AG04450 (cell line): ENCODE data around the gene NOX4. TPM values are rescaled to one million over a fixed set of nuclear protein-coding genes. Genes with fewer than 3 reads are reported as not detected.
"Not testable (repeated sequence)": the region's sequence is repeated elsewhere in the genome, so short reads cannot be mapped to it uniquely, and the experiment has no call there.

ENCODE experiments used
- CTCF ChIA-PET: fragments of 300-600, 350-600 bp; formaldehyde crosslinking; extraction: SDS; loops from one replicate; lab custom pipeline; 2022; ENCODE audit warnings: antibody characterized with exemption, inconsistent platforms; lab: Charles Lee
- POLR2A ChIA-PET: fragments of 350-600 bp; formaldehyde crosslinking; extraction: SDS; loops from one replicate; lab custom pipeline; 2021; ENCODE audit warnings: antibody characterized with exemption, inconsistent platforms; lab: Yijun Ruan, JAX
- DNase-seq: peaks from one replicate; pipeline ENCODE4 v3.0.0-alpha.2; 2011; ENCODE audit warnings: low read depth, low spot score
- H3K27ac ChIP-seq: one replicate; pipeline ENCODE4 v1.5.1; 2012; ENCODE audit warnings: low read depth, low read length, control low read depth
- H3K27me3 ChIP-seq: one replicate; pipeline ENCODE4 v1.6.0; 2012; ENCODE audit warnings: low read length; ENCODE audit not compliant: control insufficient read depth, insufficient read depth
- H3K4me3 ChIP-seq: 2 replicates; pipeline ENCODE4 v1.5.1; 2011; ENCODE audit warnings: mild to moderate bottlenecking, low read depth, low read length, control low read depth
- H3K9me3 ChIP-seq: 2 replicates; pipeline ENCODE4 v1.5.1; 2012; ENCODE audit warnings: low read length; ENCODE audit not compliant: control insufficient read depth, insufficient read depth
- CTCF ChIP-seq: IDR thresholded peaks from 2 replicates; pipeline ENCODE4 v1.5.1; 2011; ENCODE audit warnings: low read depth, low read length, control low read depth, inconsistent platforms
- polyA plus RNA-seq: library from polyadenylated mRNA; depleted of rRNA; stranded (reverse); fragments of >200 nt; gene quantifications from 2 replicates; pipeline ENCODE4 v1.2.3, GENCODE V29; 2011

Gene NOX4
- polyA plus RNA-seq, 1 experiment, result 5.1 TPM

GRCh38 chr11:89442801-89443200 is 48.4 kb downstream of the NOX4 start:
- Histone ChIP-seq H3K4me3 (no peak overlapping the region), H3K27ac (no peak overlapping the region), H3K9me3 (no peaks in the 10 kb centered on the region), H3K27me3 (no peaks in the 10 kb centered on the region)
- DNase-seq, result no peak
- ChIA-PET POLR2A (no interaction called here), CTCF (interaction anchor here (0.5 kb wide), 1 partner anchor 1158 kb away, joined by 3 read pairs; no protein-coding TSS in a partner anchor)
- no peak for TF ChIP-seq CTCF

- TF ChIP-seq CTCF, result no peak
- H3K27me3 ChIP-seq, result no peaks in the 10 kb centered on the region
- no peak overlapping the region for H3K4me3 ChIP-seq
- no peak for DNase-seq
- ChIA-PET CTCF (no interaction called here), POLR2A (no interaction called here)
- no peaks in the 10 kb centered on the region for H3K9me3 ChIP-seq
- H3K27ac ChIP-seq, result no peak overlapping the region
Measured at GRCh38 chr11:89441606-89442005, 49.6 kb downstream of the NOX4 start.

GRCh38 chr11:89437317-89437716 is 53.9 kb downstream of the NOX4 start:
- DNase-seq, result no peak
- TF ChIP-seq CTCF, result no peak

GRCh38 chr11:89436071-89436470 is 55.1 kb downstream of the NOX4 start:
- CTCF ChIA-PET, result no interaction called here
- no peak overlapping the region for H3K4me3 ChIP-seq
- no peaks in the 10 kb centered on the region for H3K27me3 ChIP-seq
- POLR2A ChIA-PET, result no interaction called here
- H3K27ac ChIP-seq, result no peak overlapping the region
- DNase-seq, result peak; percentile 7
- no peaks in the 10 kb centered on the region for H3K9me3 ChIP-seq
- no peak for TF ChIP-seq CTCF

More at GRCh38 chr11:89437317-89437716, 53.9 kb downstream of the NOX4 start:
- Histone ChIP-seq H3K9me3 (no peaks in the 10 kb centered on the region), H3K27ac (no peak overlapping the region), H3K4me3 (no peak overlapping the region), H3K27me3 (no peaks in the 10 kb centered on the region)
- CTCF ChIA-PET, result no interaction called here
- POLR2A ChIA-PET, result no interaction called here

- POLR2A ChIA-PET, result no interaction called here
Measured at GRCh38 chr11:89433278-89433677, 57.9 kb downstream of the NOX4 start.

GRCh38 chr11:89432182-89432581 is 59.0 kb downstream of the NOX4 start:
- POLR2A ChIA-PET, CTCF ChIA-PET, H3K4me3 ChIP-seq, DNase-seq, H3K27me3 ChIP-seq, H3K9me3 ChIP-seq, H3K27ac ChIP-seq: not testable (repeated sequence)

More at GRCh38 chr11:89433278-89433677, 57.9 kb downstream of the NOX4 start:
- H3K4me3 ChIP-seq, result no peak overlapping the region
- CTCF ChIA-PET, result no interaction called here
- H3K27ac ChIP-seq, result no peak overlapping the region
- no peaks in the 10 kb centered on the region for H3K27me3 ChIP-seq
- H3K9me3 ChIP-seq, result no peaks in the 10 kb centered on the region
- no peak for DNase-seq
- TF ChIP-seq CTCF, result no peak

- CTCF ChIA-PET, POLR2A ChIA-PET: not testable (repeated sequence)
Measured at GRCh38 chr11:89426501-89426900, 64.7 kb downstream of the NOX4 start.

More at GRCh38 chr11:89426501-89426900, 64.7 kb downstream of the NOX4 start:
- DNase-seq, H3K4me3 ChIP-seq, H3K27me3 ChIP-seq, H3K27ac ChIP-seq, H3K9me3 ChIP-seq: not testable (repeated sequence)
